OCI-LY3 (cell line): ENCODE results near the gene CD300H.

Experiments used
- CTCF ChIP-seq: fragments of 200-600, 300-600 bp; sonication (generic); IDR thresholded peaks from 2 replicates; pipeline ENCODE4 v1.5.1; 2014; ENCODE audit warnings: antibody characterized with exemption, low read length, low read depth
- EZH2phosphoT487 ChIP-seq: fragments of 200-600 bp; shearing (Covaris generic); IDR thresholded peaks from 2 replicates; pipeline ENCODE4 v1.6.1; 2018; ENCODE audit warnings: antibody characterized with exemption, mixed run types, low read depth

- TF ChIP-seq CTCF: no peak
- no peak for TF ChIP-seq EZH2phosphoT487
These were observed 38.1 kb upstream of the CD300H start for GRCh38 chr17:74605361-74605760.
